ENCODE data around the gene BOC.

Gene BOC

GRCh38 chr3:113251817-113252216, 40.5 kb downstream of the BOC start:
- DNase-seq (ENCODE audit: low read depth) = no peak

- no peak for DNase-seq (ENCODE audit: low read depth)
Measured at GRCh38 chr3:113252553-113252952, 41.2 kb downstream of the BOC start.

- DNase-seq (ENCODE audit: low read depth) = no peak
Measured at GRCh38 chr3:113253702-113254101, 42.3 kb downstream of the BOC start.

- DNase-seq (ENCODE audit: low read depth) = no peak
Measured at GRCh38 chr3:113254171-113254947, 43.0 kb downstream of the BOC start.

- DNase-seq (ENCODE audit: low read depth) = no peak
Measured at GRCh38 chr3:113255100-113255853, 43.9 kb downstream of the BOC start.

GRCh38 chr3:113255854-113256615, 44.7 kb downstream of the BOC start:
- DNase-seq (ENCODE audit: low read depth) = no peak

- no peak for DNase-seq (ENCODE audit: low read depth)
Measured at GRCh38 chr3:113258361-113258760, 47.0 kb downstream of the BOC start.

- DNase-seq (ENCODE audit: low read depth) = no peak
Measured at GRCh38 chr3:113259196-113259595, 47.8 kb downstream of the BOC start.

GRCh38 chr3:113261063-113261625, 49.8 kb downstream of the BOC start:
- no peak for DNase-seq (ENCODE audit: low read depth)

- no peak for DNase-seq (ENCODE audit: low read depth)
Measured at GRCh38 chr3:113261626-113262303, 50.4 kb downstream of the BOC start.

GRCh38 chr3:113262304-113262665, 50.9 kb downstream of the BOC start:
- no peak for DNase-seq (ENCODE audit: low read depth)

GRCh38 chr3:113263020-113263419, 51.7 kb downstream of the BOC start:
- DNase-seq (ENCODE audit: low read depth) = no peak

GRCh38 chr3:113263778-113264177, 52.4 kb downstream of the BOC start:
- no peak for DNase-seq (ENCODE audit: low read depth)

GRCh38 chr3:113264283-113265131, 53.1 kb downstream of the BOC start:
- DNase-seq (ENCODE audit: low read depth) = no peak

- DNase-seq (ENCODE audit: low read depth) = no peak
Measured at GRCh38 chr3:113265231-113265630, 53.9 kb downstream of the BOC start.

GRCh38 chr3:113266738-113267137, 55.4 kb downstream of the BOC start:
- no peak for DNase-seq (ENCODE audit: low read depth)

GRCh38 chr3:113268311-113268710, 57.0 kb downstream of the BOC start:
- DNase-seq (ENCODE audit: low read depth) = no peak

GRCh38 chr3:113268942-113269341, 57.6 kb downstream of the BOC start:
- no peak for DNase-seq (ENCODE audit: low read depth)

- no peak for DNase-seq (ENCODE audit: low read depth)
Measured at GRCh38 chr3:113269661-113270060, 58.3 kb downstream of the BOC start.

GRCh38 chr3:113270068-113270467, 58.7 kb downstream of the BOC start:
- no peak for DNase-seq (ENCODE audit: low read depth)

- DNase-seq (ENCODE audit: low read depth) = no peak
Measured at GRCh38 chr3:113270786-113271185, 59.4 kb downstream of the BOC start.

Measured in amniotic epithelial cell (primary cell).